Measurements from ENCODE around the gene GPR50.

GPR50 gene

DNA sequence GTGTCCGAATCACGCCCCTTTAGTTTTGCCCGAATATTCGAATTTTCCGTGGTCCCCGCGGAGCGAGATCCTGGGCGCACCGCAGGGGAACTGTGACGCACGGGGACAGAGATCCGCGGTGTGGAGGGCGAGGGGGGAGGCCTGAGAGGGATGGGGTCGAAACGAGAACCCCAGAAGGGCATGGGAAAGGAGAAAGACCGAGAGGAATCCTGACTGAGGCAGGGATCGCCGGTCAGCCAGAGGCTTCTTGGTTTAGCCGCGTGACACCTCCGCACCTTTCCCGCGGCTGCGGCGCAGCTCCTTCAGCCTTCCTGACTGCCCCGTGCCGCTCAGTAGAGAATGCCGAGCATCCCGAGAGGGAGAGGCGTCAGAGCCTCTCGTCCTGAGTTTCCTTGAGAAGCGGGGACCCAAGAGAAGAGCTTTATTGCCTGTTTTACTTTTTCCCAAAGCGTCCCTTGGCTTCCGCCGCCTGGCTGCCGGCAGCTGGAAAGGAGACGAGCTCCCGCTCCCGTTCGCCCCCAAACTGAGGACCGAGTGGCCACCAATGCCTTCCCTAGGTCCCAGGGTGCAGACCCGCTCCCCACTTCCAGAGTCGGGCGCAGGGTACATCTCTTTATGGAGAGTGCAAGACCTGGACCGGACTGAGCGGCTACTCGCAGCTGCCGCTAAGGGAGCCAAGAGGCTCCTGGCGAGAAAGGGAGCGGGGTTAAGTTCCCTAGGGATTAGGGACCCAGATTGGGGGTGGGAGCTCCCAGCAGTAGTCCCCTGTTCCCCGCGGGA lies 911 bp upstream of the GPR50 start:
- Histone ChIP-seq H3K36me3 (no peaks in the 10 kb centered on the region), H3K27ac (no peak overlapping the region), H4K20me1 (no peaks in the 10 kb centered on the region), H3K4me1 (no peaks in the 10 kb centered on the region), H3K4me3 (no peak overlapping the region), H3K4me2 (no peak overlapping the region), H3K9me3 (peaks cover 40% of the 10 kb centered on the region), H3K27me3 (peaks cover 59% of the 10 kb centered on the region), H3K9ac (no peak overlapping the region)
- TF ChIP-seq Cebpa-rat (IDR thresholded peaks at IDR 0.05), result no peak

DNA sequence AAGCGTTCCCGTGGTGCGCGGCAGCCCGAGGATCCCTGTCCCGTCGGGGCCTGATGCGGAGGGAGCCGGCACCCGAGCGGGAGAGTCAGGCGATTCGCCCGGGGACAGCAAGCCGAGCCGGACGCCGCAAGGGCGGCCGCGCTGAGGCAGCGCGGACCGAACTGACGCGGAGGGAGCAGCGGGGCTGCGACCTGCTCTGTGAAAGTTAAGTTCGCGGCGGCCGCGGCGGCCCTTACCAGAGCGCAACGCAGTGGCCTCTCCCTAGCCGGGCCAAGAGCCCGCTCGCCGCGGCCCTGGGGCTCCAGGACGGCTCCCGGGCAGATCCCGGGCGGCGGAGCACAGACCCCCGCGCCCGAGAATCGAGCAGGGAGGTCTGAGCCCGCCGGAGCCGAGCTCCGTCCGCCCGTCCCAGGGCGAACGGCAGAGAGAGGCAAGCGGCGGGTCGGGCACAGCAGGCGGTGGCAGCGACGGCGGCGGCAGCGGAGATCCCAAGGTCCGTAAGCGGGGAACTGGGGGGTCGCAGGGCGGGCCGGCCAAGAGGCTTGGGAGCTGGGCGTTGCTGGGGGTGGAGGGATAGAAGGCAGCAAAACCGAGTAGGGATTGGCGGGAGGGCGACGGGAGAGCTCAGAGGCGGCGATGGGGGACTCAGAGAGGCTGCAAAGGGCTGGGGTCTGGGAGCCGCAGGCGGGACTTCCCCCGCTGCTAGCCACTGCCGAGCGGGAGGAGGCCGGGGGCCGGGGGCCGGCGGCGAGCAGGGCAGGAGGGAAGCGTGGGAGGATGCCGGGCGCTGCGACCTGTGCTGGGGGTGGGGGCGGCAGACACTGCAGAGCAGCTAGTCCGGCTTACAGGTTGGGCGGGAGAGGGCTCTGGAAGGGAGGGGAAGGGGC lies 1.0 kb downstream of the GPR50 start:
- no peaks in the 10 kb centered on the region for H4K20me1 ChIP-seq
- H3K9me3 ChIP-seq, result peaks cover 40% of the 10 kb centered on the region
- no peak overlapping the region for H3K4me3 ChIP-seq
- no peak for TF ChIP-seq Cebpa-rat (IDR thresholded peaks at IDR 0.05)
- no peak overlapping the region for H3K9ac ChIP-seq
- H3K4me1 ChIP-seq, result no peaks in the 10 kb centered on the region
- H3K4me2 ChIP-seq, result no peak overlapping the region
- H3K27ac ChIP-seq, result no peak overlapping the region
- H3K27me3 ChIP-seq, result peaks cover 72% of the 10 kb centered on the region
- no peaks in the 10 kb centered on the region for H3K36me3 ChIP-seq

DNA sequence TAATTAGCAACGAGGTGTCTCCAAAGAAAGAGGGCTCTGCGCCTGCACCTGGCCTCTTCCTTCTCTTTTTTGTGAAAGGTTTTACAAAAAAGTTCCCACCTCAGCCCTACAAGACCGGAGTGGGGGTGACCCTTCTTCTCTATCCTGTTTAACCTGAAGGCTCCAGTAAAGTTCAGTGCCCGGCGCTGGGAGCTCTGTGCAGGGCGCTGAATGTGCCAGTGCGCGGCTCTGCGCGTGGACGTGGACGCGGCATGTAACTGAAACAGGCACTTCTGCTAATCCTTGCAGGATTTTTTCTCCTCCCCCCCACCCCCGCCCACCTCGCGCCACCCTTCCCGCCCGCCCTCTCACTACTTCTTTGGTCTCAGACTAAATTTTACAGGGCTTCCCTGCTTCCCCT lies 2.4 kb downstream of the GPR50 start:
- Histone ChIP-seq H4K20me1 (no peaks in the 10 kb centered on the region), H3K4me3 (no peak overlapping the region), H3K36me3 (no peaks in the 10 kb centered on the region), H3K9me3 (peaks cover 40% of the 10 kb centered on the region), H3K27me3 (peaks cover 85% of the 10 kb centered on the region), H3K9ac (no peak overlapping the region), H3K4me1 (no peaks in the 10 kb centered on the region), H3K4me2 (no peak overlapping the region), H3K27ac (no peak overlapping the region)
- no peak for TF ChIP-seq Cebpa-rat (IDR thresholded peaks at IDR 0.05)

DNA sequence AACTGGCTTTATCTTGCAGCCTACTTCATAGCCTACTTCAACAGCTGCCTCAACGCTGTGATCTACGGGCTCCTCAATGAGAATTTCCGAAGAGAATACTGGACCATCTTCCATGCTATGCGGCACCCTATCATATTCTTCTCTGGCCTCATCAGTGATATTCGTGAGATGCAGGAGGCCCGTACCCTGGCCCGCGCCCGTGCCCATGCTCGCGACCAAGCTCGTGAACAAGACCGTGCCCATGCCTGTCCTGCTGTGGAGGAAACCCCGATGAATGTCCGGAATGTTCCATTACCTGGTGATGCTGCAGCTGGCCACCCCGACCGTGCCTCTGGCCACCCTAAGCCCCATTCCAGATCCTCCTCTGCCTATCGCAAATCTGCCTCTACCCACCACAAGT lies 4.0 kb downstream of the GPR50 start:
- Histone ChIP-seq H3K36me3 (no peaks in the 10 kb centered on the region), H3K4me1 (no peaks in the 10 kb centered on the region), H3K9me3 (peaks cover 28% of the 10 kb centered on the region), H3K9ac (no peak overlapping the region), H4K20me1 (no peaks in the 10 kb centered on the region), H3K4me2 (no peak overlapping the region), H3K27me3 (peaks cover 87% of the 10 kb centered on the region), H3K4me3 (no peak overlapping the region), H3K27ac (no peak overlapping the region)
- TF ChIP-seq Cebpa-rat (IDR thresholded peaks at IDR 0.05), result no peak

DNA sequence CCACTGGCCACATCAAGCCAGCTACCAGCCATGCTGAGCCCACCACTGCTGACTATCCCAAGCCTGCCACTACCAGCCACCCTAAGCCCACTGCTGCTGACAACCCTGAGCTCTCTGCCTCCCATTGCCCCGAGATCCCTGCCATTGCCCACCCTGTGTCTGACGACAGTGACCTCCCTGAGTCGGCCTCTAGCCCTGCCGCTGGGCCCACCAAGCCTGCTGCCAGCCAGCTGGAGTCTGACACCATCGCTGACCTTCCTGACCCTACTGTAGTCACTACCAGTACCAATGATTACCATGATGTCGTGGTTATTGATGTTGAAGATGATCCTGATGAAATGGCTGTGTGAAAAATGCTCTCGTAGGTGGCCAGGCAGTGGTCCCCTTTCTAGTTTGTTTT lies 4.7 kb downstream of the GPR50 start:
- no peak overlapping the region for H3K4me2 ChIP-seq
- peaks cover 88% of the 10 kb centered on the region for H3K27me3 ChIP-seq
- no peak overlapping the region for H3K9ac ChIP-seq
- peaks cover 26% of the 10 kb centered on the region for H3K9me3 ChIP-seq
- H3K4me1 ChIP-seq, result no peaks in the 10 kb centered on the region
- no peaks in the 10 kb centered on the region for H4K20me1 ChIP-seq
- H3K36me3 ChIP-seq, result no peaks in the 10 kb centered on the region
- no peak for TF ChIP-seq Cebpa-rat (IDR thresholded peaks at IDR 0.05)
- H3K4me3 ChIP-seq, result no peak overlapping the region
- H3K27ac ChIP-seq, result no peak overlapping the region

DNA sequence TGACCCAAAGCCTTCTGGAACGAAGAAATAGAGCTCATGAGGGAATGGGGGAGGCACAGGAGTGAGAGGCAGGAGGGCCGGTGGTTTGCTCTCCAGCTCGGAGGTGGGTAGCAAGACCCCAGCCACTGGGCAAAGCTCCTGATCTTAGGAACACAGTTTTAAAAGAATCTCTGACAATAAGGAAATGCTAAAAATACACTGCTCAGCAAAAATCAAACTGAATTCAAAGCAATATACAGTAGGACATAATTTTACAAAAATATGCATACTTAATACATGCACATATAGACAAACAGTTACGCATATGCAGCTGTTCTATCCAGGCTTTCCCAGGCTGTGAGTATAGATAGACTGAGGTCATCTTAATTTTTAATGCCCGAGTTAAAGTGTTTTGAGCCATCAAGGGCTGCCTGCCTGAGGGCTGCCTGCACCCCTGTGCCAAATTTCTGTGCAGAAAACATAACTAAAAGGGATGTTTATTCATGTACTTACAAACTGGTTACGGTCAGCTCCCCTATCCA lies 6.9 kb downstream of the GPR50 start:
- Histone ChIP-seq H3K4me3 (no peak overlapping the region), H3K27ac (no peak overlapping the region), H3K9ac (no peak overlapping the region), H3K4me1 (no peaks in the 10 kb centered on the region), H3K27me3 (peaks cover 75% of the 10 kb centered on the region), H3K4me2 (no peak overlapping the region), H3K36me3 (no peaks in the 10 kb centered on the region), H3K9me3 (peaks cover 12% of the 10 kb centered on the region), H4K20me1 (no peaks in the 10 kb centered on the region)
- TF ChIP-seq Cebpa-rat (IDR thresholded peaks at IDR 0.05), result no peak

DNA sequence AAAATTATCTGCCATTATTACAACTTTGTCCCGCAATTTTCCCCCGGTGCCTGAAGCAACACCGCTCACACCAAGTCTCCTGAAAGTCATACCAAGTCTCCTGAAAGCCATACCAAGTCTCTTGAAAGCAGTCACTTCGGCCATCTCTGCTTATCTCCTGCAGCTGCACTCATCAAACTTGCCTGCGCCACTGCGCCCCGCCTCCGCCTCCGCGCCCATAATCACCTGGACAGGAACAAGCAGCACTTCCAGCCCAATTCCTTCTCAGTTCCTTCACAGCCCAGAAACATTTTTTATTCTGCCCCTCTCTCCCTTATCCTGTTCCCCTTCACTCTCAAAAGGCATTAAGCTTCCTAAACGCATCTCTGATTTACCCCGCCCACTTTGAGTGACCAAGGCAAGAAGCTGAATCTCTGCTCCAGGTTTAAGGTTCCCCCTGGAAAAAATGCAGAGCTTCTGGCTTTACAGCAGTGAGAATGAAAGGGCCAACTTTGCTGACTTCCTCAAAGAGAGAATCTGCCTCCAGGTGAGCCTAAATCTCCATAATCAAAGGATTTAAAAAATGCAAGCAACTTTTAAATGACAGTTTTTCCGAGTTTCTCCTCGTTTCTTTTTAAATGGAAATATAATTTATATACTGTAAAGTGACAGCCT lies 7.7 kb downstream of the GPR50 start:
- H3K9me3 ChIP-seq, result peaks cover 7% of the 10 kb centered on the region
- no peaks in the 10 kb centered on the region for H4K20me1 ChIP-seq
- no peak overlapping the region for H3K27ac ChIP-seq
- TF ChIP-seq Cebpa-rat (IDR thresholded peaks at IDR 0.05), result no peak
- no peak overlapping the region for H3K9ac ChIP-seq
- H3K4me2 ChIP-seq, result no peak overlapping the region
- no peaks in the 10 kb centered on the region for H3K4me1 ChIP-seq
- H3K27me3 ChIP-seq, result peaks cover 75% of the 10 kb centered on the region
- no peak overlapping the region for H3K4me3 ChIP-seq
- H3K36me3 ChIP-seq, result no peaks in the 10 kb centered on the region

DNA sequence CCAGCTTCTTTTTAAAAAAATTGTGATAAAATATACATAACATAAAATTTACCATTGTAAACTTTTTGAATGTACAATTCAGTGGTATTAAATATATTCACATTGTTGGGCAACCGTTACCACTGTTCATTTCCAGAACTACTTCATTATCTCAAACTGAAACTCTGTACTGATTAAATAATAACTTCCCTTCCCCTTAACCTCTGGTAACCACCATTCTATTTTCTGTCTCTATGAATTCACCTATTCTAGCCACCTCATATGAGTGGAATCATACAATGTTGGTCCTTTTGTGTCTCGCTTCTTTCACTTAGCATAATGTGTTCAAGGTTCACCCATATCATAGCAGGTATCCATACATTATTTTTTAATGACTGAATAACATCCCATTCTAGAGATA lies 8.3 kb downstream of the GPR50 start:
- Histone ChIP-seq H3K27me3 (peaks cover 74% of the 10 kb centered on the region), H3K4me3 (no peak overlapping the region), H3K4me1 (no peaks in the 10 kb centered on the region), H3K9ac (no peak overlapping the region), H3K9me3 (peaks cover 7% of the 10 kb centered on the region), H4K20me1 (no peaks in the 10 kb centered on the region), H3K36me3 (no peaks in the 10 kb centered on the region), H3K27ac (no peak overlapping the region), H3K4me2 (no peak overlapping the region)
- no peak for TF ChIP-seq Cebpa-rat (IDR thresholded peaks at IDR 0.05)

DNA sequence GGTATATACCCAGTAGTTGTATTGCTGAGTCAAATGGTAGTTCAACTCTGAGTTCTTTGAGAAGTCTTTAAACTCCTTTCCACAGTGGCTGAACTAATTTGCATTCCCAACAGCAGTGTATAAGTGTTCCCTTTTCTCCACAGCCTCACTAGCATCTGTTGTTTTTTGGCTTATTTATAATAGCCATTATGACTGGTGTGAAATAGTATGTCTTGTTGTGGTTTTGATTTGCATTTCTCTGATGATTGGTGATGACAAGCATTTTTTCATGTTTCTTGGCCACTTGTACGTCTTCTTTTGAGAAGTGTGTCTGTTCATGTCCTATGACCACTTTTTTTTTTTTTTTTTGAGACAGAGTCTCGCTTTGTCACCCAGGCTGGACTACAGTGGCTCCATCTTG lies 30.5 kb downstream of the GPR50 start:
- no peaks in the 10 kb centered on the region for H3K4me1 ChIP-seq
- no peaks in the 10 kb centered on the region for H3K36me3 ChIP-seq
- no peak overlapping the region for H3K9ac ChIP-seq
- H3K4me2 ChIP-seq, result no peak overlapping the region
- no peaks in the 10 kb centered on the region for H3K9me3 ChIP-seq
- no peak overlapping the region for H3K4me3 ChIP-seq
- H3K27me3 ChIP-seq, result peaks cover 19% of the 10 kb centered on the region; the same call in 1 of the 2 replicates
- H3K27ac ChIP-seq, result no peak overlapping the region
- no peak for TF ChIP-seq Cebpa-rat (IDR thresholded peaks at IDR 0.05)
- no peaks in the 10 kb centered on the region for H4K20me1 ChIP-seq
